Measurements from ENCODE around the gene ONECUT3. TPM values are rescaled to one million over a fixed set of nuclear protein-coding genes. Genes with fewer than 3 reads are reported as not detected.

ONECUT3 gene
- total RNA-seq, 1 experiment from 2014 or later: not detected

DNA sequence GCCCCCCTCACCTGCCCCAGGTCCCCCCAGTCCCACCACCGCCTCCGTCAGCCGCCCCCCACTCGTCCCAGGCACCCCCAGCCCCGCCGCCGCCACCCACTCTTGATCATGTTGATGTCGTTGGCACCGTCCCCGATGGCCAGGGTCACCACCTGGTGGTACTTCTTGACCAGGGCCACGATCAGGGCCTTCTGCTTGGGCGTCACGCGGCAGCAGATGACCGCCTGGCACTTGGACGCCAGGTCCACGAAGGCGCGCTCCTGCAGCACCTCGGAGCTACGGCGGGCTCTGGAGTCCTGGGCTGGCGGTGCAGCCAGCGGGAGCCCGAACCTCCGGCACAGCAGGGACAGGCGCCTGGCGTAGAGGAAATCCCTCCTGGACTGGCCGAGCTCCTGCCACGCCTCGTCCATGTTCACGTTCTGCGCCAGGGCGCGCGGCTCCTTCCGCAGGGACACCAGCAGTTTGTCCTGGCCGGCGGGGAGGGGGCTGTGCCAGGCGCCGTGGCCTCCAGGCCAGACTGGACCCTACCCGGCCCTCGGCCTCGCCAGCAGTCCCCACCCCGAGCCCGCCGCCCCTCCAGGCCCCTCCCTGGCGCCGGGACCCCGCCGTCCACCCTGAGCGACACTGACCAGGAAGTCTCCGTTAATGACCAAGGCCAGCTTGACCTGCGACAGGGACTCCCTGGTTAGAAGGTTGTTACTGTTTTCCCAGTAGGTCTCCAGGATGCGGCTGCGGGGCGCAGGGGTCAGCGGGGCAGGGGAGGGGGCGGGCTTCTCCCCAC is 36.1 kb downstream of the ONECUT3 start:
- Histone ChIP-seq H3K4me1 (ENCODE audit: insufficient read depth, low read length, poor library complexity, severe bottlenecking) (no peaks in the 10 kb centered on the region), H3K27me3 (replicated peaks; ENCODE audit: insufficient read depth, low read depth, low read length, poor library complexity) (peaks cover 8% of the 10 kb centered on the region), H3K9me3 (ENCODE audit: low read depth, low read length, poor library complexity, severe bottlenecking) (no peaks in the 10 kb centered on the region), H3K27ac (ENCODE audit: low read depth, low read length, poor library complexity, severe bottlenecking) (no peak overlapping the region), H3K36me3 (ENCODE audit: insufficient read depth, low read length, poor library complexity, severe bottlenecking) (no peaks in the 10 kb centered on the region), H3K4me3 (ENCODE audit: low read depth, low read length, poor library complexity, severe bottlenecking) (peak overlapping the region; percentile 12)
- DNase-seq (ENCODE audit: low spot score): no peak
- no peak for TF ChIP-seq EZH2 (IDR thresholded peaks at IDR 0.05; ENCODE audit: borderline replicate concordance, low read depth, low read length, poor library complexity, severe bottlenecking)
- TF ChIP-seq, protein P1, sequence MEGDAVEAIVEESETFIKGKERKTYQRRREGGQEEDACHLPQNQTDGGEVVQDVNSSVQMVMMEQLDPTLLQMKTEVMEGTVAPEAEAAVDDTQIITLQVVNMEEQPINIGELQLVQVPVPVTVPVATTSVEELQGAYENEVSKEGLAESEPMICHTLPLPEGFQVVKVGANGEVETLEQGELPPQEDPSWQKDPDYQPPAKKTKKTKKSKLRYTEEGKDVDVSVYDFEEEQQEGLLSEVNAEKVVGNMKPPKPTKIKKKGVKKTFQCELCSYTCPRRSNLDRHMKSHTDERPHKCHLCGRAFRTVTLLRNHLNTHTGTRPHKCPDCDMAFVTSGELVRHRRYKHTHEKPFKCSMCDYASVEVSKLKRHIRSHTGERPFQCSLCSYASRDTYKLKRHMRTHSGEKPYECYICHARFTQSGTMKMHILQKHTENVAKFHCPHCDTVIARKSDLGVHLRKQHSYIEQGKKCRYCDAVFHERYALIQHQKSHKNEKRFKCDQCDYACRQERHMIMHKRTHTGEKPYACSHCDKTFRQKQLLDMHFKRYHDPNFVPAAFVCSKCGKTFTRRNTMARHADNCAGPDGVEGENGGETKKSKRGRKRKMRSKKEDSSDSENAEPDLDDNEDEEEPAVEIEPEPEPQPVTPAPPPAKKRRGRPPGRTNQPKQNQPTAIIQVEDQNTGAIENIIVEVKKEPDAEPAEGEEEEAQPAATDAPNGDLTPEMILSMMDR (conservative IDR thresholded peaks at IDR 0.05; ENCODE audit: low read depth, low read length): no peak
- no TSS peak for BruUV-seq (replicated peaks)
- intact Hi-C loops (cut with micrococcal nuclease; ENCODE audit: unreplicated experiment): loop anchor here (10.0 kb wide), 1 partner anchor 185 kb away; the partner anchor contains the start of gene UQCR11
- CTCF ChIA-PET: interaction anchor here (0.6 to 0.7 kb wide), 2 partner anchors 139 to 682 kb away, joined by 3 read pairs; no protein-coding TSS in a partner anchor
- POLR2A ChIA-PET (ENCODE audit: low non-redundant PET): interaction anchor here (0.8 kb wide), 1 partner anchor 92 kb away, joined by 12 read pairs; no protein-coding TSS in a partner anchor

GRCh38 chr19:1790054-1790792 is 36.9 kb downstream of the ONECUT3 start:
- Histone ChIP-seq H3K4me1 (ENCODE audit: insufficient read depth, low read length, poor library complexity, severe bottlenecking) (no peaks in the 10 kb centered on the region), H3K27me3 (replicated peaks; ENCODE audit: insufficient read depth, low read depth, low read length, poor library complexity) (peaks cover 8% of the 10 kb centered on the region), H3K4me3 (ENCODE audit: low read depth, low read length, poor library complexity, severe bottlenecking) (no peak overlapping the region), H3K27ac (ENCODE audit: low read depth, low read length, poor library complexity, severe bottlenecking) (no peak overlapping the region), H3K9me3 (ENCODE audit: low read depth, low read length, poor library complexity, severe bottlenecking) (no peaks in the 10 kb centered on the region), H3K36me3 (ENCODE audit: insufficient read depth, low read length, poor library complexity, severe bottlenecking) (no peaks in the 10 kb centered on the region)
- ChIA-PET POLR2A (ENCODE audit: low non-redundant PET) (interaction anchor here (0.7 kb wide), 1 partner anchor 246 kb away, joined by 4 read pairs; no protein-coding TSS in a partner anchor), CTCF (interaction anchor here (0.5 to 0.9 kb wide), 2 partner anchors 14 to 36 kb away, joined by 3 to 5 read pairs; no protein-coding TSS in a partner anchor)
- TF ChIP-seq EZH2 (IDR thresholded peaks at IDR 0.05; ENCODE audit: borderline replicate concordance, low read depth, low read length, poor library complexity, severe bottlenecking): no peak
- TF ChIP-seq, protein P1 (conservative IDR thresholded peaks at IDR 0.05; ENCODE audit: low read depth, low read length): no peak
- intact Hi-C loops (cut with micrococcal nuclease; ENCODE audit: unreplicated experiment): loop anchor here (10.0 kb wide), 1 partner anchor 185 kb away; the partner anchor contains the start of gene UQCR11
- no peak for DNase-seq (ENCODE audit: low spot score)
- BruUV-seq (replicated peaks): no TSS peak

DNA sequence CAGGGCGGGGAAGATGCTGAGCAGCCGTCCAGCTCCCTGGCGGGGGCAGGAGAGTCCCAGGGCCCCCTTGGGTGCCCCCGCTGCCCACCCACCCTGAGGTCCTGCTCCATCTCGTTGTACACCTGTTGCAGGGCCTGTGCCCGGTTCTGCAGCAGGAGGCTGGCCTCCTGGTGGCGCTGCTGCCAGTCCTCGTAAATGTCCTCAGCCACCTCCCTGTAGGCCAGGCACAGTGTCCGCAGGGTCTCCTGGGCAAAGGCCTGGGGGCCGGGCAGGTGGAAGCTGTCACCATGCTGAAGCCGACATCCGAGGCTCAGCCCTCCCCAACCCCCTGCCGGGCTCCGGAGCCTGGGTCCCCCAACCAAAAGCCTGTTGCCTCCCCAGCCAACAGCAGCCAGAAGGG is 38.6 kb downstream of the ONECUT3 start:
- ChIA-PET POLR2A (ENCODE audit: low non-redundant PET) (no interaction called here), CTCF (no interaction called here)
- Histone ChIP-seq H3K27ac (ENCODE audit: low read depth, low read length, poor library complexity, severe bottlenecking) (no peak overlapping the region), H3K27me3 (replicated peaks; ENCODE audit: insufficient read depth, low read depth, low read length, poor library complexity) (peaks cover 8% of the 10 kb centered on the region), H3K9me3 (ENCODE audit: low read depth, low read length, poor library complexity, severe bottlenecking) (no peaks in the 10 kb centered on the region), H3K4me1 (ENCODE audit: insufficient read depth, low read length, poor library complexity, severe bottlenecking) (no peaks in the 10 kb centered on the region), H3K4me3 (ENCODE audit: low read depth, low read length, poor library complexity, severe bottlenecking) (no peak overlapping the region), H3K36me3 (ENCODE audit: insufficient read depth, low read length, poor library complexity, severe bottlenecking) (no peaks in the 10 kb centered on the region)
- no TSS peak for BruUV-seq (replicated peaks)
- DNase-seq (ENCODE audit: low spot score): no peak
- intact Hi-C loops (cut with micrococcal nuclease; ENCODE audit: unreplicated experiment): loop anchor here (10.0 kb wide), 1 partner anchor 187 kb away; the partner anchor contains the start of gene UQCR11
- TF ChIP-seq, protein P1 (conservative IDR thresholded peaks at IDR 0.05; ENCODE audit: low read depth, low read length): no peak
- no peak for TF ChIP-seq EZH2 (IDR thresholded peaks at IDR 0.05; ENCODE audit: borderline replicate concordance, low read depth, low read length, poor library complexity, severe bottlenecking)
